ENCODE data around the gene CAPN13.

- no peak for TF ChIP-seq EZH2phosphoT487 (IDR thresholded peaks at IDR 0.05; ENCODE audit: borderline replicate concordance, low read length)
- TF ChIP-seq CTCF (IDR thresholded peaks at IDR 0.05; ENCODE audit: low read depth, low read length, poor library complexity, severe bottlenecking): no peak
Observed at GRCh38 chr2:30808695-30809094, 1.4 kb upstream of the CAPN13 start.
